GM23338 (cell line): ENCODE data around the gene SHROOM2. TPM values are rescaled to one million over a fixed set of nuclear protein-coding genes. Genes with fewer than 3 reads are reported as not detected.

Experiments
- ATAC-seq: fragments of 200-7000 bp; cut with Tn5 transposase; 3 replicates; pipeline ENCODE4 v1.9.1; 2020
- DNase-seq: peaks from one replicate; pipeline ENCODE4 v3.0.0-alpha.2; 2015; ENCODE audit warnings: low spot score
- H2AFZ ChIP-seq: fragments of 200-600 bp; sonication (generic); 2 replicates; pipeline ENCODE4 v1.8.0; 2016; ENCODE audit warnings: antibody characterized with exemption, mild to moderate bottlenecking, moderate library complexity
- H3F3A ChIP-seq: fragments of 200-600 bp; sonication (generic); replicated peaks from 2 replicates; pipeline ENCODE4 v1.8.0; 2017; ENCODE audit warnings: antibody characterized with exemption, mixed run types, low read depth
- H3K27ac ChIP-seq: fragments of 200-600 bp; sonication (generic); 2 replicates; pipeline ENCODE4 v1.6.1; 2016; ENCODE audit warnings: low read depth
- H3K27me3 ChIP-seq: fragments of 200-600 bp; sonication (generic); 2 replicates; pipeline ENCODE4 v1.8.0; 2016; ENCODE audit warnings: mild to moderate bottlenecking, mixed run types, moderate library complexity; ENCODE audit not compliant: insufficient read depth
- H3K36me3 ChIP-seq: fragments of 200-600 bp; sonication (generic); 2 replicates; pipeline ENCODE4 v1.8.0; 2016; ENCODE audit warnings: mild to moderate bottlenecking; ENCODE audit not compliant: insufficient read depth
- H3K4me1 ChIP-seq: fragments of 200-600 bp; sonication (generic); 2 replicates; pipeline ENCODE4 v1.8.0; 2016; ENCODE audit warnings: mild to moderate bottlenecking, moderate library complexity; ENCODE audit not compliant: insufficient read depth
- H3K4me2 ChIP-seq: fragments of 200-600 bp; sonication (generic); 2 replicates; pipeline ENCODE4 v1.7.1; 2017; ENCODE audit warnings: mixed run types
- H3K4me3 ChIP-seq: fragments of 200-600 bp; sonication (generic); 2 replicates; pipeline ENCODE4 v1.6.1; 2016; ENCODE audit warnings: mixed run types
- H3K79me2 ChIP-seq: fragments of 200-600 bp; sonication (generic); replicated peaks from 2 replicates; pipeline ENCODE4 v1.8.0; 2017; ENCODE audit warnings: mild to moderate bottlenecking; ENCODE audit not compliant: insufficient read depth
- H3K9me2 ChIP-seq: fragments of 200-600 bp; sonication (generic); 2 replicates; pipeline ENCODE4 v1.8.0; 2017; ENCODE audit not compliant: insufficient read depth
- H4K20me1 ChIP-seq: fragments of 200-600 bp; sonication (generic); replicated peaks from 2 replicates; pipeline ENCODE4 v1.8.0; 2017; ENCODE audit warnings: mild to moderate bottlenecking; ENCODE audit not compliant: insufficient read depth
- H3K27ac Mint-ChIP-seq: 2 replicates; pipeline ENCODE4 v1.8.0; 2020; ENCODE audit warnings: inconsistent platforms, mild to moderate bottlenecking, moderate library complexity, mixed read lengths
- H3K27me3 Mint-ChIP-seq: 3 replicates; pipeline ENCODE4 v1.8.0; 2022; ENCODE audit warnings: low read depth, mild to moderate bottlenecking, moderate library complexity, mixed read lengths, inconsistent platforms; ENCODE audit not compliant: insufficient read depth, poor library complexity
- H3K36me3 Mint-ChIP-seq: 3 replicates; pipeline ENCODE4 v1.8.0; 2021; ENCODE audit warnings: low read depth, mild to moderate bottlenecking, inconsistent platforms, moderate library complexity, mixed read lengths
- H3K4me1 Mint-ChIP-seq: 3 replicates; pipeline ENCODE4 v1.8.0; 2020; ENCODE audit warnings: mild to moderate bottlenecking, inconsistent platforms, mixed read lengths
- H3K4me3 Mint-ChIP-seq: 3 replicates; pipeline ENCODE4 v1.8.0; 2021; ENCODE audit warnings: moderate library complexity, mild to moderate bottlenecking, inconsistent platforms, mixed read lengths
- H3K9me3 Mint-ChIP-seq: 3 replicates; pipeline ENCODE4 v1.8.0; 2020; ENCODE audit warnings: moderate library complexity, mild to moderate bottlenecking, inconsistent platforms, mixed read lengths
- CREB1 ChIP-seq: fragments of 250-450 bp; sonication (Bioruptor Pico); IDR thresholded peaks from 2 replicates; pipeline ENCODE4 v1.5.0; 2020; ENCODE audit warnings: low read depth, mild to moderate bottlenecking, moderate library complexity
- ETS1 ChIP-seq: IDR thresholded peaks from 2 replicates; pipeline ENCODE4 v1.6.1; 2016; ENCODE audit warnings: antibody characterized with exemption
- EZH2 ChIP-seq: fragments of 200-600 bp; sonication (generic); IDR thresholded peaks from one replicate; pipeline ENCODE4 v1.8.0; 2017; ENCODE audit warnings: antibody characterized with exemption, mild to moderate bottlenecking, low read depth; ENCODE audit not compliant: unreplicated experiment
- EZH2phosphoT487 ChIP-seq: fragments of 200-600 bp; sonication (generic); IDR thresholded peaks from one replicate; pipeline ENCODE4 v1.8.1; 2018; ENCODE audit warnings: antibody characterized with exemption; ENCODE audit not compliant: unreplicated experiment
- JUNB ChIP-seq: IDR thresholded peaks from one replicate; pipeline ENCODE4 v1.6.1; 2016; ENCODE audit warnings: antibody characterized with exemption; ENCODE audit not compliant: unreplicated experiment
- NANOG ChIP-seq: IDR thresholded peaks from 2 replicates; pipeline ENCODE4 v1.6.1; 2016; ENCODE audit warnings: antibody characterized with exemption, borderline replicate concordance
- POLR2AphosphoS5 ChIP-seq: IDR thresholded peaks from 2 replicates; pipeline ENCODE4 v1.6.1; 2016; ENCODE audit warnings: antibody characterized with exemption, low read depth
- REST ChIP-seq: IDR thresholded peaks from one replicate; pipeline ENCODE4 v1.6.1; 2018; ENCODE audit warnings: antibody characterized with exemption; ENCODE audit not compliant: unreplicated experiment
- STAT1 ChIP-seq: IDR thresholded peaks from one replicate; pipeline ENCODE4 v1.6.1; 2016; ENCODE audit warnings: antibody characterized with exemption; ENCODE audit not compliant: unreplicated experiment
- ZNF114 ChIP-seq: fragments of 250-450 bp; sonication (Bioruptor Pico); IDR thresholded peaks from 2 replicates; pipeline ENCODE4 v1.5.0; 2020; ENCODE audit warnings: mild to moderate bottlenecking, moderate library complexity
- ZNF331 ChIP-seq: fragments of 250-450 bp; sonication (Bioruptor Pico); IDR thresholded peaks from 2 replicates; pipeline ENCODE4 v1.5.0; 2020; ENCODE audit warnings: low read depth, mild to moderate bottlenecking, moderate library complexity
- polyA plus RNA-seq: library from polyadenylated mRNA; unstranded; fragments of >200 nt; fragmentation: Nextera tagmentation; extraction: Ambion mirVana; gene quantifications from 2 replicates; pipeline ENCODE4 v1.2.1, GENCODE V29; 2016
- total RNA-seq: library from RNA; depleted of rRNA; stranded (reverse); fragments of >200 nt; shearing (Covaris generic); gene quantifications from 2 replicates; pipeline ENCODE4 v1.2.3, GENCODE V29; 2014
- TF ChIP-seq, protein P1 (sequence below): fragments of 250-450 bp; sonication (Bioruptor Pico); IDR thresholded peaks from 2 replicates; pipeline ENCODE4 v1.5.0; 2020; ENCODE audit warnings: mild to moderate bottlenecking, moderate library complexity
- TF ChIP-seq, protein P2 (sequence below), 2 experiments: fragments of 200-600 bp in 1 of 2; sonication (generic) in 1 of 2; conservative IDR thresholded peaks; 2 replicates each; pipeline versions ENCODE4 v1.5.1 to v1.6.1; 2016 to 2017; ENCODE audit warnings: antibody characterized with exemption in 2 of 2, low read depth in 2 of 2, mild to moderate bottlenecking in 2 of 2, moderate library complexity in 1 of 2

The SHROOM2 gene
- total and polyA plus RNA-seq, 2 experiments from 2014 or later = 3.5 to 15.8 TPM

- no peak for ATAC-seq
- peaks cover 7% of the 10 kb centered on the region; the same call in 1 of the 2 replicates for H3K4me1 ChIP-seq
- no peak overlapping the region for H3K4me2 ChIP-seq
- no peak for DNase-seq
- peaks cover 19% of the 10 kb centered on the region; the same call in 1 of the 2 replicates for H3K79me2 ChIP-seq
- no peak overlapping the region for H3K27ac ChIP-seq
- no peaks in the 10 kb centered on the region for H3K36me3 ChIP-seq
- H4K20me1 ChIP-seq = no peaks in the 10 kb centered on the region; the same call in 1 of the 2 replicates
- Mint-ChIP-seq H3K4me1 (peaks cover 6% of the 10 kb centered on the region), H3K27ac (no peak overlapping the region), H3K36me3 (no peaks in the 10 kb centered on the region), H3K27me3 (peaks cover 2% of the 10 kb centered on the region), H3K9me3 (no peaks in the 10 kb centered on the region), H3K4me3 (no peak overlapping the region)
- H3F3A ChIP-seq = no peaks in the 10 kb centered on the region
- H3K27me3 ChIP-seq = no peaks in the 10 kb centered on the region
- no peaks in the 10 kb centered on the region for H3K9me2 ChIP-seq
- H2AFZ ChIP-seq = no peak overlapping the region
- no peak overlapping the region for H3K4me3 ChIP-seq
- TF ChIP-seq EZH2phosphoT487 (no peak), JUNB (no peak), ZNF114 (CRISPR knock-in tag) (no peak), STAT1 (no peak), REST (no peak), ETS1 (no peak), EZH2 (no peak), CREB1 (CRISPR knock-in tag) (no peak), NANOG (no peak), POLR2AphosphoS5 (no peak), ZNF331 (no peak)
- TF ChIP-seq, protein P1, sequence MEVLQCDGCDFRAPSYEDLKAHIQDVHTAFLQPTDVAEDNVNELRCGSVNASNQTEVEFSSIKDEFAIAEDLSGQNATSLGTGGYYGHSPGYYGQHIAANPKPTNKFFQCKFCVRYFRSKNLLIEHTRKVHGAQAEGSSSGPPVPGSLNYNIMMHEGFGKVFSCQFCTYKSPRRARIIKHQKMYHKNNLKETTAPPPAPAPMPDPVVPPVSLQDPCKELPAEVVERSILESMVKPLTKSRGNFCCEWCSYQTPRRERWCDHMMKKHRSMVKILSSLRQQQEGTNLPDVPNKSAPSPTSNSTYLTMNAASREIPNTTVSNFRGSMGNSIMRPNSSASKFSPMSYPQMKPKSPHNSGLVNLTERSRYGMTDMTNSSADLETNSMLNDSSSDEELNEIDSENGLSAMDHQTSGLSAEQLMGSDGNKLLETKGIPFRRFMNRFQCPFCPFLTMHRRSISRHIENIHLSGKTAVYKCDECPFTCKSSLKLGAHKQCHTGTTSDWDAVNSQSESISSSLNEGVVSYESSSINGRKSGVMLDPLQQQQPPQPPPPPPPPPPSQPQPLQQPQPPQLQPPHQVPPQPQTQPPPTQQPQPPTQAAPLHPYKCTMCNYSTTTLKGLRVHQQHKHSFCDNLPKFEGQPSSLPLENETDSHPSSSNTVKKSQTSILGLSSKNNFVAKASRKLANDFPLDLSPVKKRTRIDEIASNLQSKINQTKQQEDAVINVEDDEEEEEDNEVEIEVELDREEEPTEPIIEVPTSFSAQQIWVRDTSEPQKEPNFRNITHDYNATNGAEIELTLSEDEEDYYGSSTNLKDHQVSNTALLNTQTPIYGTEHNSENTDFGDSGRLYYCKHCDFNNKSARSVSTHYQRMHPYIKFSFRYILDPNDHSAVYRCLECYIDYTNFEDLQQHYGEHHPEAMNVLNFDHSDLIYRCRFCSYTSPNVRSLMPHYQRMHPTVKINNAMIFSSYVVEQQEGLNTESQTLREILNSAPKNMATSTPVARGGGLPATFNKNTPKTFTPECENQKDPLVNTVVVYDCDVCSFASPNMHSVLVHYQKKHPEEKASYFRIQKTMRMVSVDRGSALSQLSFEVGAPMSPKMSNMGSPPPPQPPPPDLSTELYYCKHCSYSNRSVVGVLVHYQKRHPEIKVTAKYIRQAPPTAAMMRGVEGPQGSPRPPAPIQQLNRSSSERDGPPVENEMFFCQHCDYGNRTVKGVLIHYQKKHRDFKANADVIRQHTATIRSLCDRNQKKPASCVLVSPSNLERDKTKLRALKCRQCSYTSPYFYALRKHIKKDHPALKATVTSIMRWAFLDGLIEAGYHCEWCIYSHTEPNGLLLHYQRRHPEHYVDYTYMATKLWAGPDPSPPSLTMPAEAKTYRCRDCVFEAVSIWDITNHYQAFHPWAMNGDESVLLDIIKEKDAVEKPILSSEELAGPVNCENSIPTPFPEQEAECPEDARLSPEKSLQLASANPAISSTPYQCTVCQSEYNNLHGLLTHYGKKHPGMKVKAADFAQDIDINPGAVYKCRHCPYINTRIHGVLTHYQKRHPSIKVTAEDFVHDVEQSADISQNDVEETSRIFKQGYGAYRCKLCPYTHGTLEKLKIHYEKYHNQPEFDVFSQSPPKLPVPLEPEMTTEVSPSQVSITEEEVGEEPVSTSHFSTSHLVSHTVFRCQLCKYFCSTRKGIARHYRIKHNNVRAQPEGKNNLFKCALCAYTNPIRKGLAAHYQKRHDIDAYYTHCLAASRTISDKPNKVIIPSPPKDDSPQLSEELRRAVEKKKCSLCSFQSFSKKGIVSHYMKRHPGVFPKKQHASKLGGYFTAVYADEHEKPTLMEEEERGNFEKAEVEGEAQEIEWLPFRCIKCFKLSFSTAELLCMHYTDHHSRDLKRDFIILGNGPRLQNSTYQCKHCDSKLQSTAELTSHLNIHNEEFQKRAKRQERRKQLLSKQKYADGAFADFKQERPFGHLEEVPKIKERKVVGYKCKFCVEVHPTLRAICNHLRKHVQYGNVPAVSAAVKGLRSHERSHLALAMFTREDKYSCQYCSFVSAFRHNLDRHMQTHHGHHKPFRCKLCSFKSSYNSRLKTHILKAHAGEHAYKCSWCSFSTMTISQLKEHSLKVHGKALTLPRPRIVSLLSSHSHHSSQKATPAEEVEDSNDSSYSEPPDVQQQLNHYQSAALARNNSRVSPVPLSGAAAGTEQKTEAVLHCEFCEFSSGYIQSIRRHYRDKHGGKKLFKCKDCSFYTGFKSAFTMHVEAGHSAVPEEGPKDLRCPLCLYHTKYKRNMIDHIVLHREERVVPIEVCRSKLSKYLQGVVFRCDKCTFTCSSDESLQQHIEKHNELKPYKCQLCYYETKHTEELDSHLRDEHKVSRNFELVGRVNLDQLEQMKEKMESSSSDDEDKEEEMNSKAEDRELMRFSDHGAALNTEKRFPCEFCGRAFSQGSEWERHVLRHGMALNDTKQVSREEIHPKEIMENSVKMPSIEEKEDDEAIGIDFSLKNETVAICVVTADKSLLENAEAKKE = no peak
- TF ChIP-seq, protein P2, sequence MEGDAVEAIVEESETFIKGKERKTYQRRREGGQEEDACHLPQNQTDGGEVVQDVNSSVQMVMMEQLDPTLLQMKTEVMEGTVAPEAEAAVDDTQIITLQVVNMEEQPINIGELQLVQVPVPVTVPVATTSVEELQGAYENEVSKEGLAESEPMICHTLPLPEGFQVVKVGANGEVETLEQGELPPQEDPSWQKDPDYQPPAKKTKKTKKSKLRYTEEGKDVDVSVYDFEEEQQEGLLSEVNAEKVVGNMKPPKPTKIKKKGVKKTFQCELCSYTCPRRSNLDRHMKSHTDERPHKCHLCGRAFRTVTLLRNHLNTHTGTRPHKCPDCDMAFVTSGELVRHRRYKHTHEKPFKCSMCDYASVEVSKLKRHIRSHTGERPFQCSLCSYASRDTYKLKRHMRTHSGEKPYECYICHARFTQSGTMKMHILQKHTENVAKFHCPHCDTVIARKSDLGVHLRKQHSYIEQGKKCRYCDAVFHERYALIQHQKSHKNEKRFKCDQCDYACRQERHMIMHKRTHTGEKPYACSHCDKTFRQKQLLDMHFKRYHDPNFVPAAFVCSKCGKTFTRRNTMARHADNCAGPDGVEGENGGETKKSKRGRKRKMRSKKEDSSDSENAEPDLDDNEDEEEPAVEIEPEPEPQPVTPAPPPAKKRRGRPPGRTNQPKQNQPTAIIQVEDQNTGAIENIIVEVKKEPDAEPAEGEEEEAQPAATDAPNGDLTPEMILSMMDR (conservative IDR thresholded peaks at IDR 0.05; ENCODE audit: low read depth in 2 of 2) = no peak
Observed at GRCh38 chrX:9816084-9816700, 30.0 kb downstream of the SHROOM2 start.
